ENCODE measurements around the gene AKAP13. TPM values are rescaled to one million over a fixed set of nuclear protein-coding genes. Genes with fewer than 3 reads are reported as not detected.

The AKAP13 gene
- polyA plus RNA-seq, 3 donors: 47.9 to 99.7 (median 92.6) TPM

DNA sequence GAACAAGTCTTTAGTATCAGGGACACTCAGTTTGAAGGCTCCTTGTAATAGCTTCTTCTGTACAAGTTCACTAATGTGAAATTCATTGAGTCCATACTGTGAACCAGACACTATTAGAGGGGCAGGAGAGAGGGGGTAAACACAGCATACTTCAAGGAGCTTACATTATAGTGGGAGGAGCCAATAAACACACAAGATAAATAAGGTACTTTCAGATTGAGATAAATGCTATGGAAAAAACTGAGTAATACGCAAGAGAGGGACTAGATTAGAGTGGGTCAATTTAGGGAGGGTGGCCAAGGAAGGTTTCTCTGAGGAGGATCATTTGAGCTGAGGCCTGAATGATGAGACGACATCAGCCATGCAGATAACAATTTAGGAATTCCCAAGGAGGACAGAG is 3.1 kb upstream of the AKAP13 start:
- TF ChIP-seq, protein P1, sequence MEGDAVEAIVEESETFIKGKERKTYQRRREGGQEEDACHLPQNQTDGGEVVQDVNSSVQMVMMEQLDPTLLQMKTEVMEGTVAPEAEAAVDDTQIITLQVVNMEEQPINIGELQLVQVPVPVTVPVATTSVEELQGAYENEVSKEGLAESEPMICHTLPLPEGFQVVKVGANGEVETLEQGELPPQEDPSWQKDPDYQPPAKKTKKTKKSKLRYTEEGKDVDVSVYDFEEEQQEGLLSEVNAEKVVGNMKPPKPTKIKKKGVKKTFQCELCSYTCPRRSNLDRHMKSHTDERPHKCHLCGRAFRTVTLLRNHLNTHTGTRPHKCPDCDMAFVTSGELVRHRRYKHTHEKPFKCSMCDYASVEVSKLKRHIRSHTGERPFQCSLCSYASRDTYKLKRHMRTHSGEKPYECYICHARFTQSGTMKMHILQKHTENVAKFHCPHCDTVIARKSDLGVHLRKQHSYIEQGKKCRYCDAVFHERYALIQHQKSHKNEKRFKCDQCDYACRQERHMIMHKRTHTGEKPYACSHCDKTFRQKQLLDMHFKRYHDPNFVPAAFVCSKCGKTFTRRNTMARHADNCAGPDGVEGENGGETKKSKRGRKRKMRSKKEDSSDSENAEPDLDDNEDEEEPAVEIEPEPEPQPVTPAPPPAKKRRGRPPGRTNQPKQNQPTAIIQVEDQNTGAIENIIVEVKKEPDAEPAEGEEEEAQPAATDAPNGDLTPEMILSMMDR (IDR thresholded peaks at IDR 0.05): no peak
- Histone ChIP-seq H3K27ac (ENCODE audit: low read depth in 1 of 2, low read length in 2 of 2) (no peak overlapping the region), H3K36me3 (replicated peaks in 1 of 2; ENCODE audit: control insufficient read depth in 1 of 2, insufficient read depth in 2 of 2, low read length in 2 of 2) (no peaks in the 10 kb centered on the region), H3K4me3 (replicated peaks in 1 of 3; ENCODE audit: low read depth in 2 of 3, low read length in 3 of 3) (no peak overlapping the region), H3K4me2 (replicated peaks; ENCODE audit: extremely low read depth, low read length, poor library complexity, severe bottlenecking) (no peak overlapping the region), H3K9ac (ENCODE audit: insufficient read depth, low read length, poor library complexity, severe bottlenecking) (no peak overlapping the region), H3K79me2 (ENCODE audit: insufficient read depth, low read length) (peaks cover 14% of the 10 kb centered on the region), H3K4me1 (ENCODE audit: control insufficient read depth in 1 of 2, insufficient read depth in 2 of 2, low read length in 2 of 2) (peaks cover 12 to 22% of the 10 kb centered on the region in 2 donors), H3K27me3 (ENCODE audit: control insufficient read depth in 2 of 2, insufficient read depth in 2 of 2, low read length in 2 of 2) (no peaks in the 10 kb centered on the region), H2AFZ (ENCODE audit: insufficient read depth, low read depth, low read length, poor library complexity, severe bottlenecking) (no peak overlapping the region), H4K20me1 (ENCODE audit: insufficient read depth, low read length) (no peaks in the 10 kb centered on the region), H3K9me3 (replicated peaks in 1 of 2; ENCODE audit: control insufficient read depth in 1 of 2, insufficient read depth in 1 of 2, low read length in 2 of 2) (no peaks in the 10 kb centered on the region)
- Mint-ChIP-seq H3K4me3 (no peak overlapping the region), H3K27me3 (ENCODE audit: low read depth in 3 of 3) (peaks cover 2 to 6% (median 5%) of the 10 kb centered on the region in 3 donors), H3K4me1 (peaks cover 18% of the 10 kb centered on the region), H3K9me3 (peaks cover 0 to 2% (median 0%) of the 10 kb centered on the region in 7 donors), H3K36me3 (peaks cover 0 to 1% of the 10 kb centered on the region in 2 donors), H3K27ac (no peak overlapping the region)
- intact Hi-C loops (cut with micrococcal nuclease): no loop called here
- 100% methylated on average over 2 of the region's 2 CpGs for WGBS (ENCODE audit: insufficient coverage)
- no peak for DNase-seq

DNA sequence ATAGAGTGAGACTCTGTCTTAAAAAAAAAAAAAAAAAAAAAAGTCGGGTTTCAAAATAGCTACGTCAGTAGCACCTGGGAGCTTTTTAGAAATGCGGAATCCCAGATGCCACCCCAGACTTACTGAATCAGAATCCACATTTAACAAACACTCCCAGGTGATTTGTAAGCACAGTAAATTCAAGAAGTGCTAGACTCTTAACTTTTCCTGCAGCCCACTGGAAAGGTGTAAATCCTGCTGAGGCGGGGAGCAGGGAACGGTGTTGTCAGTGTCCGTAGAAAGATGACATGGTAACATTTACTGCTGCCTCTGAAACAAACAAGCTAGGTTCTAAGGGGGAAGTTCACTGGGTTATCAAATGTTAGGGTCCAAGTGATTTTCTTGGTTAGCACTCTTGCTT is 2.4 kb upstream of the AKAP13 start:
- Mint-ChIP-seq H3K27me3 (ENCODE audit: low read depth in 3 of 3) (peaks cover 2 to 6% (median 5%) of the 10 kb centered on the region in 3 donors), H3K27ac (no peak overlapping the region), H3K9me3 (peaks cover 0 to 2% (median 0%) of the 10 kb centered on the region in 7 donors), H3K36me3 (peaks cover 0 to 7% of the 10 kb centered on the region in 2 donors), H3K4me1 (peaks cover 23% of the 10 kb centered on the region), H3K4me3 (no peak overlapping the region)
- Histone ChIP-seq H3K9me3 (replicated peaks in 1 of 2; ENCODE audit: control insufficient read depth in 1 of 2, insufficient read depth in 1 of 2, low read length in 2 of 2) (no peaks in the 10 kb centered on the region), H4K20me1 (ENCODE audit: insufficient read depth, low read length) (peaks cover 4% of the 10 kb centered on the region), H2AFZ (ENCODE audit: insufficient read depth, low read depth, low read length, poor library complexity, severe bottlenecking) (no peak overlapping the region), H3K4me1 (ENCODE audit: control insufficient read depth in 1 of 2, insufficient read depth in 2 of 2, low read length in 2 of 2) (peaks cover 12 to 25% of the 10 kb centered on the region in 2 donors), H3K27ac (ENCODE audit: low read depth in 1 of 2, low read length in 2 of 2) (no peak overlapping the region), H3K27me3 (ENCODE audit: control insufficient read depth in 2 of 2, insufficient read depth in 2 of 2, low read length in 2 of 2) (no peaks in the 10 kb centered on the region), H3K79me2 (ENCODE audit: insufficient read depth, low read length) (peaks cover 21% of the 10 kb centered on the region), H3K4me2 (replicated peaks; ENCODE audit: extremely low read depth, low read length, poor library complexity, severe bottlenecking) (no peak overlapping the region), H3K4me3 (replicated peaks in 1 of 3; ENCODE audit: low read depth in 2 of 3, low read length in 3 of 3) (no peak overlapping the region), H3K9ac (ENCODE audit: insufficient read depth, low read length, poor library complexity, severe bottlenecking) (no peak overlapping the region), H3K36me3 (replicated peaks in 1 of 2; ENCODE audit: control insufficient read depth in 1 of 2, insufficient read depth in 2 of 2, low read length in 2 of 2) (no peaks in the 10 kb centered on the region)
- TF ChIP-seq, protein P1 (IDR thresholded peaks at IDR 0.05): no peak
- intact Hi-C loops (cut with micrococcal nuclease): no loop called here
- no peak for DNase-seq
- WGBS (ENCODE audit: insufficient coverage): 95% methylated on average over 4 of the region's 6 CpGs
